Esophagus muscularis mucosa (tissue), 4 donors: ENCODE data around the gene SPINK7. TPM values are rescaled to one million over a fixed set of nuclear protein-coding genes. Genes with fewer than 3 reads are reported as not detected.

Source experiments
- DNase-seq: peaks from one replicate; pipeline ENCODE4 v3.0.0-alpha.2; 2017; ENCODE audit errors: extremely low spot score
- H3K27ac ChIP-seq, 4 donors: fragments of 200-600 bp; sonication (generic); replicated peaks in 1 of 4; 1 replicate in 3 of 4; 2 replicates in 1 of 4; pipeline ENCODE4 v1.5.1; 2016 to 2019; ENCODE audit warnings: mild to moderate bottlenecking in 1 of 4
- H3K27me3 ChIP-seq, 4 donors: fragments of 200-600 bp; sonication (generic); one replicate each; pipeline versions ENCODE4 v1.5.1 to v1.6.0; 2016 to 2019
- H3K36me3 ChIP-seq, 4 donors: fragments of 200-600 bp; sonication (generic); one replicate each; pipeline ENCODE4 v1.5.1; 2016 to 2019
- H3K4me1 ChIP-seq, 4 donors: fragments of 200-600 bp; sonication (generic); one replicate each; pipeline ENCODE4 v1.5.1; 2016 to 2019
- H3K4me3 ChIP-seq, 4 donors: fragments of 200-600 bp; sonication (generic); 1 replicate in 2 of 4; 2 replicates in 2 of 4; pipeline ENCODE4 v1.5.1; 2016 to 2019; ENCODE audit warnings: mild to moderate bottlenecking in 4 of 4, moderate library complexity in 1 of 4
- H3K9me3 ChIP-seq, 4 donors: fragments of 200-600 bp; sonication (generic); 1 replicate in 3 of 4; 2 replicates in 1 of 4; pipeline ENCODE4 v1.5.1; 2016 to 2019
- CTCF ChIP-seq, 3 experiments: fragments of 200-600 bp in 2 of 3; fragments of 450-650 bp in 1 of 3; sonication (generic) in 2 of 3; IDR thresholded peaks; one replicate each; pipeline ENCODE4 v1.5.1; 2017 to 2019; ENCODE audit warnings: antibody characterized with exemption in 3 of 3, mild to moderate bottlenecking in 2 of 3, moderate library complexity in 1 of 3
- EP300 ChIP-seq: sonication (generic); formaldehyde crosslinking; IDR thresholded peaks from one replicate; pipeline ENCODE4 v1.6.1; 2017; ENCODE audit warnings: antibody characterized with exemption
- POLR2A ChIP-seq: fragments of 450-650 bp; IDR thresholded peaks from one replicate; pipeline ENCODE4 v1.6.1; 2017; ENCODE audit warnings: antibody characterized with exemption, moderate library complexity, mild to moderate bottlenecking, low read depth
- POLR2AphosphoS5 ChIP-seq, 2 donors: sonication (generic); formaldehyde crosslinking; IDR thresholded peaks; one replicate each; pipeline ENCODE4 v1.6.1; 2017; ENCODE audit warnings: antibody characterized with exemption in 2 of 2
- intact Hi-C: fragments of 100-400 bp; cut with DNase I; formaldehyde crosslinking; loops from one replicate; pipeline ENCODE4 v1.15.1; 2023
- total RNA-seq, 4 donors: library from RNA; depleted of rRNA; stranded (reverse); fragments of >200 nt; gene quantifications; one replicate each; pipeline versions ENCODE4 v1.1.0 to v1.2.1, GENCODE V29; 2016

The SPINK7 gene
- total RNA-seq, 4 donors from 2014 or later = not detected

GRCh38 chr5:148364343-148364742 is 52.1 kb downstream of the SPINK7 start:
- H3K4me3 ChIP-seq = no peak overlapping the region
- H3K27ac ChIP-seq = no peak overlapping the region
- peaks cover 0 to 9% (median 0%) of the 10 kb centered on the region in 4 donors for H3K9me3 ChIP-seq
- H3K4me1 ChIP-seq = no peaks in the 10 kb centered on the region
- no peak for DNase-seq
- intact Hi-C loops = no loop called here
- TF ChIP-seq EP300 = no peak
- no peak for TF ChIP-seq POLR2AphosphoS5 (IDR thresholded peaks at IDR 0.05)
- TF ChIP-seq POLR2A = no peak
- no peak for TF ChIP-seq CTCF (IDR thresholded peaks at IDR 0.05)
- H3K36me3 ChIP-seq = no peaks in the 10 kb centered on the region
- H3K27me3 ChIP-seq = no peaks in the 10 kb centered on the region

Other genes starting within 250 kb of the SPINK7 start
- 1 to 10 TPM in 1 of 4 donors, under 1 TPM in 2, not detected in 1; 0.06 to 1.2 (median 0.45) TPM for gene SPINK5, start 248.4 kb upstream of the SPINK7 start, total RNA-seq
- not detected for gene SPINK14, start 143.9 kb upstream of the SPINK7 start, total RNA-seq
- not detected for gene SPINK6, start 109.4 kb upstream of the SPINK7 start, total RNA-seq
- not detected for gene MARCOL, start 73.9 kb upstream of the SPINK7 start, total RNA-seq
- gene SPINK13, start 43.6 kb upstream of the SPINK7 start, total RNA-seq = not detected
- not detected for gene SPINK9, start 23.1 kb downstream of the SPINK7 start, total RNA-seq
- gene FBXO38, start 71.5 kb downstream of the SPINK7 start, total RNA-seq = 10 to 100 TPM; 29.5 to 46.5 (median 34.0) TPM